ENCODE measurements around the gene CLCF1.
"Not testable (repeated sequence)": the region's sequence is repeated elsewhere in the genome, so short reads cannot be mapped to it uniquely, and the experiment has no call there.

The CLCF1 gene

DNA sequence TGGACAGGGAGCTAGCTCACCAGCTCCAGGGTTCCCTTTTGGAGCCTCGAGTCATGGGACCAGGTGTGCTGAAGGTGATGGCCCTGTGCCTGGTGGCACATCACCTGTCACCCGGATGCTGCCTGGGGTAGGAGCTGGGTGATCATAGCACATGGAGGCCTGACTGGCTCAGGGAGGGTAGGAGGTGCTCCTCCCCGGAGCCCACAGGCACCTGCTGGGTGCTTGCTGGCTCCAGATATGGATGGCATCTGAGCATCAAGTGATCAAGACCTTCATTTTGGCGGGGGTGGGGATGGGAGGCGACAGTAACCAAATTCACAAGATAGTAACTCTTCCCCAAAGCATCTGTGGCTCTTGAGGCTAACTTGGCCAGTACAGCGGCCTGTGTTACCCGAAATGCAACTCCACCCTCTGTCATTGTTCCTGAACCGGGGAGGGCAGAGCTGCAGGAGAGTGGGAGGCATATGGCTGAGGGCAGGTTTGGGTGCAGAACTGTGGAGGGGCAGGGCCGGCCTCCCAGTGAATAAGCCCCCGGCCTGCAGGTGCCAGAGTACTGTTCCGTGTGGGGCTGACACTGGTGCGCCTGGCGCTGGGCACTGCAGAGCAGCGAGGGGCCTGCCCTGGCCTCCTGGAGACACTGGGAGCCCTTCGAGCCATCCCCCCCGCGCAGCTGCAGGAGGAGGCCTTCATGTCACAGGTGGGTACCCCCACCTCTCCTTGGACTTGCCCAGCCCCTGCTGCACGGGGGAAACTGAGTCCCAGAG is 35.2 kb upstream of the CLCF1 start:
- DNase-seq, result no peak

DNA sequence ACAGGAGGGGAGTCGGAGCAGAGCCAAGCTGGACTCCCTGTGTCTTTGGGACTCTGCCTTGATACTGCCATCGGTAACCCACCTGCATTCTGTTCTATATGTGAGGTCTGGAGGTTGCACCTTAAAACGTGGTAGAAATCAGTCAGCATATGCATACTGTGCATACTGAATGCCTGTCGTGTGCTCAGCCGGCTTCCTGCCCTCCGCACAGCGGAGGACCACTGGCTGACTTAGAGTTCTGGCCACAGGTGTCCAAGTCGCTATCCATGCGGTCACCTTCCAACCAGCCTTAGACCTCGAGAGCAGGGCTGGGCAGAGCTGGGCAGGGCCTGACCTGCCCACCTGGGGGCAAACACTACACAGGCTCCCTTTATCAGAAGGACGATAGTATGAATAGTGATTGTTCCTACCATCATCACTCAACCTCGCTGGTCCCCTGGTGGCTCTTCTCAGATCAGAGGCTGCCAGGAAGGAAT is 34.3 kb upstream of the CLCF1 start:
- DNase-seq, result no peak

DNA sequence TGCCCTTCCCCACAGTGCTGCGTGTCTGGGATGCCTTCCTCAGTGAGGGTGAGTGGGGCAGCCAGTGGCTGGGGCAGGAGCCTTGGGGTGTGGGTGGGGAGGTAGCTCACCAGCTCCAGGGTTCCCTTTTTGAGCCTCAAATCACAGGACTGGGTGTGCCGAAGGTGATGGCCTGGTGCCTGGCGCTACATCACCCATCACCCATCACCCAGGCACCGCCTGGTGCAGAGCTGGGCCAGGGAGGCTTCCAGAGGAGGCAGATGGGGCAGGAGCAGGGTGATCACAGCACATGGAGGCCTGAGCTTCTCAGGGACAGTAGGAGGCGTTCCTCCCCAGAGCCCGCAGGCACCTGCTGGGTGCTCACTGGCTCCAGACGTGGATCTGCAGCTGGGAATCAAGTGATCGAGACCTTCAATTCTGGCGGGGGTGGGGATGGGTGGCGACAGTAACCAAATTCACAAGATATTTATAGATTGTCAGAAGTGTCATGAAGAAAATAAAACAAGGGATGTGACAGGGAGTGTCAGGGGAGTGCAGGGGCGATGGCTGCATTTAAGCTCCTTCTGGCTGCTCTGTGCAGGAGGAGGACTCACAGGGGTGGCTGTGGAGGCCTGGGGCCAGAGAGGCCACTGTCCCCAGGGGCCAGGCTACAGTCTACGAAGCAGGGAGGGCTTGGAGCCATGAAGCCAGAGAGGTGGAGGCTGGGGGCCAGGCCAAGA is 33.7 kb upstream of the CLCF1 start:
- DNase-seq, result no peak

DNA sequence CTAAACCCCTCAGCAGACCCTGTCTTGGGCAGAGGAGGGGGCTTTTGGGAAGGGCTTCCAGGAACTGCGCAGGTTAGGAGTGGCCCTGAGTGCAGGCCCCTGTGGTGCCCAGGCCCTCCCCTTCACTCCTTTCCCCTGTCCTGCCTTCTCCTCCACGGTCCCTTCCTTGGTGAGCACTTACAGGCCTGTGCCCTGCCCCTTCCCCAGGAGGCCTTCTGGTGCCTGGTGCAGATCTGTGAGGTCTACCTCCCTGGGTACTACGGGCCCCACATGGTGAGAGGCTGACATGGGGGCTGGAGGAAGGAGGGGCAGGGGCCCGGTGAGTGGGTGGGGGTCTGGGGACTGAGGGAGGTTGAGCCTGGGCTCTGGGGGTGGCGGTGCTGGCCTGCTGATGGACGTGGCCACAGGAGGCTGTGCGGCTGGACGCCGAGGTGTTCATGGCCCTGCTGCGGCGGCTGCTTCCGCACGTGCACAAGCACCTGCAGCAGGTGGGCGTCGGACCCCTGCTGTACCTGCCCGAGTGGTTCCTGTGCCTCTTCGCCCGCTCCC is 33.1 kb upstream of the CLCF1 start:
- no peak for DNase-seq

DNA sequence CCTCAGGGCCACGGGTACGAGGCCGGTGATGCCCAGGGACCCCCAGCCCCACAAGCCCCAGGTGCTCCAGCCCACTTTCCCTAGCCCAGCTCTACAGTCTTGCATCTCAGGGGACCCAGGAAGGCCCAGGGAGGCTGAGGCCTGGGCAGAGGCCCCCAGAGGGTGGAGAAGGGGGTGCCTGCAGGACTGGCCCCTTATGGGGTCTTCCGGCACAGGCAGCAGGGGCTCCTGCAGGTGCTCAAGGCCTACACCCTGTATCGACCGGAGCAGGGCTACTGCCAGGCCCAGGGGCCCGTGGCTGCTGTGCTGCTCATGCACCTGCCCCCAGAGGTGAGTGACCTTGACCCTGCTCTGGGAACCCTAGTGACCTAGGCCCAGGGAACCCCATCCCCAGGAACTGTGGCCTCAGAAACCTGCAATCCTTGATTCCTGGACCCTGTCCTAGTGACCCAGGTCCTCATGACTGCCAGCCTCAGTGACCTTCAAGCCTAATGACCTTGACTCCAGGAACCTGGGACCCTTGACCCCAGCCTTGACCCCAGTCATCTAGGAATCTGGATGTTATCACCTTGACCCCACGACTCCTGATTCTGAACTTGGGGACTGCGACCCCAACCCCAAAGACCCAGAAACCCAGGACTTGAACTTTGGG is 32.4 kb upstream of the CLCF1 start:
- no peak for DNase-seq

DNA sequence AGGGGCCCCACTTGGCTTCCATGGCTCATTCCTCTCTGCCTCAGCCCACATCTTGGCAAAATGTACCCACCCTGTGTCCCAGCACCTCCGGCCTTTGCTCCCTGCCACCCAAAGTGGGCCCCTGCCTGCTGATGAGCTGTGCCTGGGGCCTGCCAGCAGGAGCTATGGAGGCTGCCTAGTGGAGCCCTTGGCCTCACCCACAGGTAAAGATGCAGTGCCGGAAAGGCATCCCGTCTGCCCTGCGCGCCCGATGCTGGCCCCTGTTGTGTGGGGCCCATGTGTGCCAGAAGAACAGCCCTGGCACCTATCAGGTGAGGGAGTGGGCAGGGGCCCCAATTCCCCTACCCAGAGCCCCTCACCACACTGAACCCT is 31.8 kb upstream of the CLCF1 start:
- no peak for DNase-seq

DNA sequence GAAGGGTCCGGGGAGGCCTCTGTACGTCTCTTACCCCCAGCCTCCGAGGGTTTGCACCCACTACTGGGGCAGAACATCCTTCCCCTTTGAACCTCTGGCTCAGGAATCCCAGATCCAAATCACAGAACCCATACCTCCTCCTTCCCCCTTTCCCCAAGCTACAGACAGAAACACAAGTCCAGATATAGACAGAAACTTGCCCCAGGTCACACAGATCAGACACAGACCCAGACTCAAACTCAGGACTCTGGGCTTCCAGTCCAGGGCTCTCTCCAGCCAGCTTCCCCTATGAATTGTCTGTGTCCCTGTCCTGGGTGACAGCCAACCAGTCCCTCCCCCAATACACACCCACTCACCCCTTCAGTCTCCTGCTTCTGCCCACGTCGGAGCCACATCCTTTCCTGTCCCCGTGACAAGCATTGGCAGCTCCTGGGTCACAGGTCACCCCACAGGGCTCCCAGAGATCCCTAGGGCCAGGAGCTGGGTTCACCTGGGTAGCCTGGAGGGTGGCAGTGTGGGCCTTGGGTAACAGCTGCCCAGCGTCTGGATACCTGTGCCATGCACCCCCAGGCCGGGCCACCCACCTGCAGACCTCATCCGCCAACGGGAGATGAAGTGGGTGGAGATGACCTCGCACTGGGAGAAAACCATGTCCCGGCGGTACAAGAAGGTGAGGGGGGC is 31.3 kb upstream of the CLCF1 start:
- DNase-seq, result no peak

DNA sequence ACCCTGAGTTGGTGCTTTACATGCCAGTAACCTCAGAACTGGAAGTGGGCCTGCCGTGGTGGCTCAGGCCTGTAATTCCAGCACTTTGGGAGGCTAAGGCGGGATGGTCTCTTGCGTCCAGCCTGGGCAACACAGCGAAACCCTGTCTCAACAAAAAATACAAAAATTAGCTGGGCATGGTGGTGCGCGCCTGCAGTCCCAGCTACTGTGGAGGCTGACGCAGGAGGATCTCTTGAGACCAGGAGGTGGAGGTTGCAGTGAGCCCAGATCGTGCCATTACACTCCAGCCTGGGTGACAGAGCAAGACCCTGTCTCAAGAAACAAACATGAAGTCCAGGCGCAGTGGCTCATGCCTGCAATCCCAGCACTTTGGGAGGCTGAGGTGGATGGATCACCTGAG is 29.7 kb upstream of the CLCF1 start:
- DNase-seq, result not testable (repeated sequence)

DNA sequence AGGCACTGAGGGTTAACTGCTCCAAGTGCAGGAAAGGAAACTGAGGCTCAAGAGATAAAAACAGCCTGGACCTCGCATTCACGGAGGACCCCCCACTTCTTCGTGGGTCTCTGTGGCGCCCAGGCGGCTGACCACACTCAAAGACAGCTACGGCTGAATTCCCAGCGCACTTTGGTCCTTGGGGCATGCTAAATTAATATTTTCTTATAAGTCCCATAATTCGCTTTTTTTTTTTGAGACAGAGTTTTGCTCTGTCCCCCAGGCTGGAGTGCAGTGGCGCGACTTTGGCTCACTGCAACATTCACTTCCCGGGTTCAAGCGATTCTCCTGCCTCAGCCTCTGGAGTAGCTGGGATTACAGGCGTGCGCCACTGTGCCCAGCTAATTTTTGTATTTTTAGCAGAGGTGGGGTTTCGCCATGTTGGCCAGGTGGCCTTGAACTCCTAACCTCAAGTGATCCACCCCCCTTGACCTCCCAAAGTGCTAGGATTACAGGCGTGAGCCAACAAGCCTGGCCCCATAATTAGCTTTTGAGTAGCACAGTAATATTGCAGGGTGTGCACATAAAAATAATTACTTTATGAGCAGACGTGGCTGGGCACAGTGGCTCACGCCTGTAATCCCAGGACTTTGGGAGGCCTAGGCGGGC is 28.9 kb upstream of the CLCF1 start:
- DNase-seq, result not testable (repeated sequence)

DNA sequence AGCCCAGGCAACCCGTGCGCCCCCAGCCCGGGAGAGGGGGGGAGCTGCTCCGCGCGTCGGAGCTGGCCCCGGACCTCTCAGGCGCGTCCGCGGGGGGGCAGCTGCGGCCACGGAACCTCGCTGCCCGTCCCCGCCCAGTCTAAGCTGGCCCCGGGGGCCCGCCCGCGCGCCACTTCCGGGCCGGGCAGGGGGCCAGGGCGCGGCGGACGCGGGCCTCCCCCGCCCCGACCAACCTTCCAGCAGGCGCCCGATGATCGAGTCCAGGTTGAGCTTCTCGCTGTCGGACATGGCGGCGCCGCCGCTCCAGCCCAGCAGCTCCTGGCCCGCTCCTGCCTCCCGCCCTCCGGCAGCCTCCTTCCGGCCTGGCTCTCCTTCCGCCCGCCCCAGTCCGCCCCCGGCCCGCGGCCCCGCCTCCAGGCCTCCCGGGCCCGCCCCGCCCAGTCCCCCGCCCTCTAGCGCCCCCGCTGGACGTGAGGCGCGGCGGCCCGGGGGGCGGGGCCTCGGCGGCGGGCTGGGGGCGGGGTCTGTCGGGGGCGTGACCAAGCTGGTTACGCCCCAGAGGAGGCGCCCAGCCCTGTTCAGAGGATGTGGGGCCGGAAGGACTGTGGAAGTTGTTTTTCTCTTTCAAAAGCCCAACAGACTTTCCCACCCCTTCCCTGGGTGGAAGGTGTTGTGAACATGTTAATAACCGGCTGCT is 28.2 kb upstream of the CLCF1 start, which contains the start of gene PPP1CA:
Gene PPP1CA, minus strand, starts transcription at position 364 of the 697 bp plus-strand sequence. Its CDS starts 76 bp downstream, at position 288.
- DNase-seq, result peak; percentile 89

DNA sequence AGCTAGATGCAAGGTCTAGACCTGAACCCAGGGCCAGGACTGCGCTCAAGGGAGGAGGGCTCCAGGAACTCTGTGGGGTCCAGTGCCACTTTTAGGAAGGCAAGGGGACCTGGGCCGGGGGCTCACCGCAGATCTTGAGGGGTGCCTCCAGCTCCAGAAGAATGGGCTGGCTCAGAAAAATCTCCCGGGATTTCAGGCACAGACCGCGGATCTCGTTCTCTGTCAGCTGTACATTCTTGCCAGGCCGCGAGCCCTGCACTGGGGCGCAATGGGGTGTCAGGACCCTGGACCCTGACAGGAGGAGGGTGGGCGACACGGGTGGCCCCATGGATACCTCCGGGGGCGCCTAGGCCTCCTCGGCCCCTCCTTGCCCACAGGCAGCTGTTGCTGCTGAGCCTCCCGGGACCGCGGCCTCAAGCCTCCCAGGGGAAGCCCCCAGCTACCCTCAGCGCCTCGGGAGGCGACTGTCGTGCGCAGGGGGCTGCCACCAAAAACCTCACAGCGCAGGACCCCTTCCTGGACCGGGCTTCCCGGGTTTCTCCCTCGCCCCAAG is 27.6 kb upstream of the CLCF1 start:
- no peak for DNase-seq

DNA sequence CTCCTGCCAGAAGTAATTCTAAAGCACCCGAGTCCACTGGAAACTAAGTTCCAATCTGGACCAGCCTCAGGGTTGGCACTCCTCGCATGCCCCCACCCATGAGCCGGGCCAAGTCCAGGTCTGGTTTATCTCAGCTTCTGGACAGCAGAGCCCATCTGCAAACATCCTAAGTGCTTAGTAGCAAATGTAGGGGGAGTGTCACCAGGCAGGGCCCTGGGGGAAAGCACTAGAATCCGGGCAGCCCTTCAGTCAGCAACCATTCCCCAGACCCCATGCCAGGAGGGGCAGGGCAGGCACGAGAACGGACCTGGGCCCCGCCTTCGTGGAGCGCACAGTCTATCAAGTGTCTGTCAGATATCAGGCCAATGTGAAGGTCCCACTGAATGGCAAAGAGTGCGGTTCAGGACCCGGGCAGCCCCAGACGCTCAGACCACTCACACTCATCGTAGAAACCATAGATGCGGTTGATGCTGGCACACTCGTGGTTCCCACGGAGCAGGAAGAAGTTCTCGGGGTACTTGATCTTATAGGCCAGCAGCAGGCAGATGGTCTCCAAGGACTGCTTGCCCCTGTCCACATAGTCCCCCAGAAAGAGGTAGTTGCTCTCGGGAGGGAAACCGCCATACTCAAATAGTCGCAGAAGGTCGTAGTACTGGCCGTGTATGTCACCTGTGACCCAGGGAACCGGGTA is 27.0 kb upstream of the CLCF1 start:
- no peak for DNase-seq

DNA sequence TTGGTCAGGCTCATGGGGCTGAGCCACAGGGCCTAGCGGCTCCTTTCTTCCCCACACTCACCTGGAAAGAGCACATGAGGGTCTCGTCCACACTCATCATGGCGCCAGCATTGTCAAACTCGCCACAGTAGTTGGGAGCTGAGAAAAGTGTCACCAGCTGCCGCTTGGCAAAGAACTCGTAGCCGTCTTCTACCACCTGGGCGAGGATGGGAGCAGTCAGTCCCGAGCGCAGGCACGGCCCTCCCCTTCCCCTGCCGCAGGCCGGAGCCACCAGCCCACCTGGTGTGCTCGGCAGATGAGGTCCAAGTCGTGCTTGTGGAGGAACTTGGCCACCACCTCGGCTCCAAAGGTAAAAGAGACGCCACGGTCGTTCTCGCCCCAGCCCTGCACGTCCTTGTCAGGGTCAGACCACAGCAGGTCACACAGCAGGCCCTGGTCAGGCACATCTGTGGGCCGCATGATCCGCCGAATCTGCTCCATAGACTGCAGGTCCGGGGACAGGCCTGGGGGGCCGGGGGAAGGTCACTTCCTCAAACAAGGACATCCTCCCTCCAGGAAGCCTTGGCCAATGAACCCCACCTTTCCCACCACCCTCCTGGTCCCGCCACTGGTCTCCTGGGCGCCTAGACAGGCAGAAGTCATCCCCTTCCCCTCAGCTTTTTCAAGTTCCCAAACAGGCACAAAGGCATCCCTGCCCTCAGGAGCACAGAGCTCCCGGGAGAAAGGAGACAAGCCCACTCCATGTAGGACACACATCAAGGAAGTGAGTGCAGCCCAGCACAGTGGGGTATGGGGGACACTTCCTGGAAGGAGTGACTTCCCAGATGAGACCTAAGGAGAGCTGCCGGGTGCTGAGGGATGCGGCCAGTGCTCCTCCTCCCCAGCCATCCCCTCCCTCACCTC is 25.5 kb upstream of the CLCF1 start:
- no peak for DNase-seq

DNA sequence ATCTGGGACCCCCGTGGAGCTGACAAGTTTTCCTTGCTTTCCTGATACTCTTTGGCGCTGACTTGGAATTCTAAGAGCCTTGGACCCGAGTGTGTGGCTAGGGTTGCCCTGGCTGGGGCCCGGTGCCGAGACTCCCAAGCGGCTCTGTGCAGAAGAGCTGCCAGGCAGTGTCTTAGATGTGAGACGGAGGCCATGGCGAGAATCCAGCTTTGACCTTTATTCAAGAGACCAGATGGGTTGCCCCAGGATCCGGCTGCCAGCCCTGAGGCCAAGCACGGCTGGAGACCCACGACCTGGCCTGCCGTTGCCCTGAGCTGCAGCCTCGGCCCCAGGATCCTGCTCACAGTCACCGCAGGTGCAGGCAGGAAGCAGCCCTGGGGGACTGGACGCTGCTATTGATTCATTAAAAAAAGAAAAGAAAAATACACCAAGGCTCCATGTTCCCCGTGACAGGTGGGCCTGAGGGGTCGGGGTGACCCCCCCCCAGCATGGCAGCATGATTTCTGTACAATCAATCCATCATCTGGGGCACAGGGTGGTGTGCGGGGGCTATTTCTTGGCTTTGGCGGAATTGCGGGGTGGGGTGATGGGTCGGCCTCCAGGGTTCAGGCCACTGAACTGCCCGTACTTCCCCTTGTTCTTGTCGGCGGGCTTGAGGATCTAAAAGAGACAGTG is 24.7 kb upstream of the CLCF1 start:
- no peak for DNase-seq

DNA sequence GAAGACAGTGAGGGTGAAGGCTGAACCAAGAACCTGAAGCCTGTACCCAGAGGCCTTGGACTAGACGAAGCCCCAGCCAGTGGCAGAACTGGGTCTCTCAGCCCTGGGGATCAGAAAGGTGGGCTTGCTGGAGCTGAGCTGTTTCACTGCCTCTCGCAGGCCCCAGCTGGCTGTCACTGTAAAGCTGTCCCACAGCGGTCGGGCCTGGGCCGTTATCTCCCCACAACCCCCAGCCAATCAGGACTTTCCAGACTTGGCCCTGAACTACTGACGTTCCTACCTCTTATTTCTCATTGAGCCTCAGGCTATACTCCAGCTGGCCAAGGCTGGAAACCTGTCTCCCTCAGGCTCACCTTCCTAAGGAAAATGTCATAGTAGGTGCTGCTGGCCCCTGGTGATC is 24.1 kb upstream of the CLCF1 start:
- DNase-seq, result no peak

DNA sequence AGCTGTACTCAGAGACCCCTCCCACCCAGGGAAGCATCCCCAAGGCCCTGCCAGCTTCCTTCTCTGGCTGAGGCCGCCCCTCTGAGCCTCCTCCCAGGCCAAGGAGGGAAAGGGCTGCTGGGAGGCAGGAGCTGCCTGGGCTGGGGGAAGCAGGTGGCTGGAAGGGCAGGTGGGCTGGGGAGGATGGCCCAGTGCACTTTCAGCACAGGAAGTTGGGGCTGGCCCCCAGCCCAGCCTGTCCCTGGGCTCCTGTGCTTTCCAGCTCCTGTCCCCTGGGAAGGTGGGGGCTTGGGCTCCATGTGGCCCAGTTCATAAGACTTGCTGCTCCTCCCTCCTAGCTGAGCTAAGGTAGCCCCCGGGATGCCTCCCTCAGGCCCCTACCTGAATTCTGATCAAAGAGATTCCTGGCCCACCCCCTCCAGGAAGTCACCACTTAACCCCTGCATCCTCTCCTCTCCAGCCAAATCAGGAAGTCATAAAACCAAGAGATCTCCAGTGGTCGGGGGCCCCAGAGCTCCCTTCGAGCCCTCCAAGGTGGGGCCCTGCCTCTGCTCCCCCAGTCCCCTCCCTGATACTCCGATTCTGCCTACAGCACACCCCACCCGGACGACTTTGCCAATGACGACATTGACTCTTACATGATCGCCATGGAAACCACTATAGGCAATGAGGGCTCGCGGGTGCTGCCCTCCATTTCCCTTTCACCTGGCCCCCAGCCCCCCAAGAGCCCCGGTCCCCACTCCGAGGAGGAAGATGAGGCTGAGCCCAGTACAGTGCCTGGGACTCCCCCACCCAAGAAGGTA is 23.4 kb upstream of the CLCF1 start:
- no peak for DNase-seq

DNA sequence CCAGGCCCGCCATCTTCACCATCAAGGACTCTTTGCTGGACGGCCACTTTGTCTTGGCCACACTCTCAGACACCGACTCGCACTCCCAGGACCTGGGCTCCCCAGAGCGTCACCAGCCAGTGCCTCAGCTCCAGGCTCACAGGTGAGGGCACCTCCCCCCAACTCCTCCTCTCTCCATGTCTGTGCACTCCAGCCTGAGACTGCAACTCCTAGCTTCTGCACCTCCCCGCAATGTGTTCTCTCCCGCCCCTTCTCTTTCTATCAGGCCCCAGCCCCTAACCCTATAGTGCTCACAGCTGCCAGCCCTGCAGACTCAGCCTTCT is 22.8 kb upstream of the CLCF1 start:
- DNase-seq, result no peak

DNA sequence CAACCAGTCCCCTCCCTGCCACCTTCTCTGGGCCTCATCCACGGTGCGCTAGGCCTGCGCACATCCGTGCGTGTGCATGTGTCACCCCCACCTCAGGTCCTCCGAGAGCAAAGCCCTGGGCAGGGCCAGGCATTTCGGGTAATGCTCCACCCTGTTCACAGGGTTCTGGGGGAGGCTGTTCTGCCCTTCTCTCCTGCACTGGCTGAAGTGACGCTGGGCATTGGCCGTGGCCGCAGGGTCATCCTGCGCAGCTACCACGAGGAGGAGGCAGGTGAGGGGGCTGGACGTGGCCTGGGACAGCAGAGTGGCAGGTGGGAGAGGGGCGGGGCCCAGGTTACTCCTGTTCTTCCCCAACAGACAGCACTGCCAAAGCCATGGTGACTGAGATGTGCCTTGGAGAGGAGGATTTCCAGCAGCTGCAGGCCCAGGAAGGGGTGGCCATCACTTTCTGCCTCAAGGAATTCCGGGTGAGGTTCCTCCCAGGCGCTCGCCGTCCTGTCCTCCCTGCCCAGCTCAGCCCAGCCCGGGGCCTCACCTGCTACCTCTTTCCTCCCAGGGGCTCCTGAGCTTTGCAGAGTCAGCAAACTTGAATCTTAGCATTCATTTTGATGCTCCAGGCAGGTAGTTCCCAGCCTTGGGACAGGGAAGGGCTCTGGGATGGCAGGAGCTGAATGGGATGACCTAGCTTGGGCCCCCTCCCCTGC is 22.3 kb upstream of the CLCF1 start:
- DNase-seq, result no peak

Data from activated CD4-positive, alpha-beta T cell treated with anti-CD3 and anti-CD28 coated beads for 1 hour (primary cell).